HPDE6-E6E7 (cell line): ENCODE results near the gene VIT.
"Not testable (repeated sequence)": the region's sequence is repeated elsewhere in the genome, so short reads cannot be mapped to it uniquely, and the experiment has no call there.

Experiments
- DNase-seq: peaks from one replicate; pipeline ENCODE4 v3.0.0; 2011; ENCODE audit warnings: missing footprints; ENCODE audit errors: extremely low spot score

The VIT gene

DNA sequence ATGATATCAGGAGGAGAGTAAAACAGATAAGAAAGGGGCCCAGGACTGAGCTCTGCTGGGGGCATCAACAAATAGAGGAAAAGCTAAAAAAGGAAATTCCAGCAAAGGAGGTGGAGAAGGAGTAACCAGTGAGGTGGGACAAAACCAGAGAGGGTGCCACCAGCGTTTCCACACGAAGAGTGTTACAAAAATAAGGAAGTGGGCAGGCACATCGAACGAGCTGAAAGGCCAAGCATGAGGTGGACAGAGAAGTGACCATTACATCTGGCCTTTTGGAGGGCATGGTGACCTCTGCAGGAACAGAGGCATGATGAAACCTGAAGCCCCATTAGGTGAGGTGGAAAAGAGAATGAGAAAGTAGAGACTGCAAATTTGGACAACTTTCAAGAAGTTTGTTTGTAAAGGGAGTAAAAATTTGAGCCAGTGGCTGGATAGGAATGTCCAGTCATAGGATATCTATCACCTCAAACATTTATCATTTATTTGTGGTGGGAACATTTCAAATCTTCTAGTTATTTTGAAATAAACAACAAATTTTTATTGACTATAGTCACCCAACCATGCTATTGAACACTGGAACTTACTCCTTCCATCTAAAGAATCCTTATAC lies 18.4 kb upstream of the VIT start:
- DNase-seq, result no peak

- DNase-seq, result no peak
Measured at GRCh38 chr2:36678856-36679255, 17.7 kb upstream of the VIT start.

- DNase-seq, result no peak
Measured at GRCh38 chr2:36680012-36680411, 16.5 kb upstream of the VIT start.

- DNase-seq, result no peak
Measured at GRCh38 chr2:36682562-36682961, 13.9 kb upstream of the VIT start.

- DNase-seq, result no peak
Measured at GRCh38 chr2:36683002-36683401, 13.5 kb upstream of the VIT start.

DNA sequence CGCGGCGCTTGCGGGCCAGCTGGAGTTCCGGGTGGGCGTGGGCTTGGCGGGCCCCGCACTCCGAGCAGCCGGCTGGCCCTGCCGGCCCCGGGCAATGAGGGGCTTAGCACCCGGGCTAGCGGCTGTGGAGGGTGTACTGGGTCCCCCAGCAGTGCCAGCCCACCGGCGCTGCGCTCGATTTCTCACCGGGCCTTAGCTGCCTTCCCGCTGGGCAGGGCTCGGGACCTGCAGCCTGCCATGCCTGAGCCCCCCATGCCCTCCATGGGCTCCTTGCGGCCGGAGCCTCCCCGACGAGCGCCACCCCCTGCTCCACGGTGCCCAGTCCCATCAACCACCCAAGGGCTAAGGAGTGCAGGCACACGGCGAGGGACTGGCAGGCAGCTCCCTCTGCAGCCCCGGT lies 8.2 kb upstream of the VIT start:
- not testable (repeated sequence) for DNase-seq

DNA sequence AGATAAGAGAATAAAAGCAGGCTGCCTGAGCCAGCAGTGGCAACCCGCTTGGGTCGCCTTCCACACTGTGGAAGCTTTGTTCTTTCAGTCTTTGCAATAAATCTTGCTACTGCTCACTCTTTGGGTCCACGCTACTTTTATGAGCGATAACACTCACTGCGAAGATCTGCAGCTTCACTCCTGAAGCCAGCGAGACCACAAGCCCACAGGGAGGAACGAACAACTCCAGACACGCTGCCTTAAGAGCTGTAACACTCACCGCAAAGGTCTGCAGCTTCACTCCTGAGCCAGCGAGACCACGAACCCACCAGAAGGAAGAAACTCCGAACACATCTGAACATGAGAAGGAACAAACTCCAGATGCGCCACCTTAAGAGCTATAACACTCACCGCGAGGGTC lies 7.5 kb upstream of the VIT start:
- DNase-seq, result not testable (repeated sequence)

DNA sequence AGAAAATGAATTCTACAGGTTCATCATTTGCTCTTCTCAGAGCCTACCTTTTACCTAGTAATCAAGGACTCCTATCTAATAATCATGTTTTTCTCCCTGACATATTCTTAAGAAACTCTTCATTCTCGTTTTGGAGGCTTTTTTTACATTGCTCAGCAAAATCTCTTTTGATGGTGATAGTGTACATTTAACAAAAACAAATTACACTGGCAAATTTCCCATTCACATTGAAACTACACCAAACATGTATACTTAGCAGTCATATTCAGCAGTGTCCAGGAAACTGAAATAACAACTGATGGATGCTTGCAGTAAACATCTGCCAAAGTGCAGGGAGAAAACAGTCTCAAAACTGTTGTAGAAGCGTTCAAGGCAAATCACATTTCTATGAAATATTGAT lies 4.4 kb upstream of the VIT start:
- no peak for DNase-seq

DNA sequence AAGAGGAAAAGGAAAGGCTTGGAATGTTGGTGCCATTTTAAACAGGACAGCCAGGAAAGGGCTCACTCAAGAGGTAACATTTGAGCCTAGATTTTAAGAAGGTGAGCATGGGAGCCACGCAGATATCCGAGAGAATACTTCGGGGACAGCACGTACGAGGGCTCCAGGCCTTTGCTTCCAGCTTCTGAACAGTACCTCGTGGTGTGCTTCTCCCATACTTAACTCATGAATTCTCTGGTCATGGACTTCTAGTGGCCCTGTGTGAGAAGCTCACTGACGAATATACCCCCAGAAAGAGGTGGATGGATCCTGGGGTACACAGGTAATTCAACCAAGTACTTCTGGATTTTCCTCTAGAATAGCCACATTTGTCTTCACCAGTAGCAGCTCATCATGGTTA lies 2.7 kb upstream of the VIT start:
- no peak for DNase-seq

DNA sequence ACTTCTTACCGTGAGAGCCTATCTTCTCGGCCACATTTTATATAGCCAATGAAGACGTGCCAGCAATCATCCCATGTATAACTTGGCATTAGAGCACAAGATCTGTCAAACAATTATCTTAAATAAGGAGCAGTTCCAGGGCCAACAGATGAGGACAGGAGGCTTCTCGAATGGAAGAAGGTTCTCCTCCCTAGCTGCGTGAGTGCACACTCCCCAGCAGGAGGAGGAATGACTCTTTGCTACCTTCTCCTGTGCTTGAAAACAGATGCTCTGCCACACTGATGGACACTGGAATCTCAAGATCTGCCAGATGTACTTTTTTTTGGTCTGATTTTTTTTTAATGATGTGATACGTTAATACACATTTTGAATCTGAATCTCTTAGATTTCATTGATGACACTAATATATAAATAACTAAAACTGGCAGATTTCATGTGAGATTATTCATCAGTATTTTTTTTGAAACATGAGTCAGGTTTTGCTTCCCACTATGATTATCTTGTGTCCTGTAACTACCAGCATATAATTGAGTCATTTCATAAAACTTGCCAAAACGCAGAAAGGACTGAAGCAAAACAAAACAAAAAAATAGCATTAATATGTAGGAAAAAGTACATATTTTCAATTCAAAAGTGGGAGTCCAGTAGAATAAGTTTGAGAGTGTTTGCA lies 626 bp upstream of the VIT start:
- DNase-seq, result no peak

DNA sequence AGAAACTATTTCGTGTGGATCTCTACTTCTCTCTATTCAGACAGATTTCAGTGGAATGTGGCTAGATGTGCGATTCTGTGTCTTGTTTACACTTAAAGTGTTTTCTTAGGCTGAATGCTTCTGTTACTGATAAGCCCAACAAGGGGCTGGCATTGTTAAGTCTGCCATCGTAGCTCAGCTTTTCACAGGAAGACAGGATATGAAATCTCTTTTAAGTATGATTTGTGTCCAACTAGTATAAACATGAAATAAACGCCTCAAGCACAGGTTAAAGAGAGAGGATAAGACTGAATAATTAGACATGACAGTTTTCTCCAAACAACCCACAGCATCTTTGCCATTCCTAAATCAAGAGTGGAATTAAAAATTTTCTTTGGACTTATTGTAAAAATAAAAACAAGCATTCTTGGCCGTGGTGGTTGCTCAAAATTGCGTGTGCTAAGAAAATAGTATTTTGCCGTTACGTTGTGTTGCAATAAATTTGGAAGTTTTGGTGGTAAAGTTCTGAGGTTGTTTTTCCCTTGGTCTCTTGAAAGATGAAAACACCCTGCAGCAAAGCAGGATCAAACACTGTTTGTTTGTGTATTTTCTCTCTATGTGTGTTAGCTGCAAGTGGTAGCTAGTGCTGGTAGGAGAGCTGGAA lies 1.0 kb downstream of the VIT start:
- DNase-seq, result no peak

DNA sequence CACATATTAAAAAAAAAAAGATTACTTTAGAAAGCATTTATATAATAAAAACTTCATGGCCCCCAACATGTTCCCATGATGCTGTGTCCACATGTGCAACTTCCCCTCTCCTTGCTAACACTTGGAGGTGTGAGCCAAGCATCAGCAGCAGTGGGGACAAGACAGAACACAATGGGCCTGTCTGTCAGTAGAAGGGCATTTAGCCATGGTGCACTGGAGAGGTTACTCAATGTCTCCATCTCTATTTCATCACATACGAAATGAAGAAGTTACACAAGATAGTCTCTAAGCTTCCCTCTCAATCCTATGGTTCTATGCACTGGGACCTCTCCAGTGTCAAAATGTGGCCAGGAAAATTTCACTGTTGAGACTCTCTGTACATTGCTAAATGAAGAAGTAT lies 2.5 kb downstream of the VIT start:
- no peak for DNase-seq

GRCh38 chr2:36700311-36700710 lies 3.8 kb downstream of the VIT start:
- no peak for DNase-seq

DNA sequence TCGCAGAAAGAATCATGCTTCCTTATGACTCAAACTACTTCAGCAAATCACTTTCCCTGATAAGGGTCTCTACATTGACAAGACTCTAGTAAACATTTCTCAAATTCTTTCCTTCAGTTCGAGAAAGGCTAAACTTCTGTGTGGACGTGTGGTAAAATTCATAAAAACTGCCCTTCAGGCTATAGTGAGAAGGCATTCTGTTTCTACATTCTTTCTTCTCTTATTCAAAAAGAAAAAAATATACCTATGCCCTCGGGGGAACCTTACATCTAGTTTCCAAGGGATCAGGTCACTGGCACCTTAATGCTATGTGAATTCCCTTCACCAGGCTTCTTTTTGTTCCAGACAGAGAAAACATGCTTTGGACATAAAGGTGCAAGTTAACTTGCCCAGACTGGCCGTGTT lies 4.9 kb downstream of the VIT start:
- peak; percentile 49 for DNase-seq

DNA sequence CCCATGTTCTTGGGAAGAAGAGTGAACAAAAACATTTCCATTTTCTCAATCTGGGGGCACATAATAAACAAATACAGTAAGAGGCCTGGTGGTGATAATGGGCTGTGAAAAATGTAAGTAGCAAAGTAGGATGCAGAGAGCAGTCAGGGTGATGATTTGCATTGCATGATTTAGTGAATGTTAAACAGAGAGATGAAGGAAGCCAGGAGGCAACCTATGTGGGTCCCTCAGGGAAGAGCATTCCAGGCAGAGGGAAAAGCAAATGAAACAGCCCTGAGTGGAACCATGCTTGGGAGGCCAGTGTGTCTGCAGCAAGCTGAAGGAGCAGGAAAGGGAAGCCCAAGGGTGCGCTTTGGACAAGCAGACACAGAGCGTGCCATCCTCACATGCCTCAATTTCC lies 5.4 kb downstream of the VIT start:
- DNase-seq, result no peak

DNA sequence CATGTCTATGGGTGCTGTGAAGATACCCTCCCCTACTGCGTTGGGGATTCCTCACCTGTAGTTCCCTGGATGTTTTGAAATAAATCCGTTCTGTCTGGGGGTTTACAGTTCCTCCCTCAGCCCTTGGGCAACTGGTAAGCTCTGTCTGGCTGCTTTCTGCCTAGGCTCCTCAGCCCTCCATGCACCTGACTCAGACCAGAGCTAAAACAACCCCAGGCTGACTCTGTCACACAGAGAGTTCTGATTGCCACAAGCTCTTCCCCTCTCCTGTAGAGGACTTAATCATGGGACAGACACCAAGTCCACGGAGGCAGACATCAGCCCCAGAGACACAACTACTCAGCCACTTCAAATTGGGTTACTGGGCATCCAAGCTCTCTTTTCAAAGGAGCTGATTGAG lies 6.3 kb downstream of the VIT start:
- no peak for DNase-seq

DNA sequence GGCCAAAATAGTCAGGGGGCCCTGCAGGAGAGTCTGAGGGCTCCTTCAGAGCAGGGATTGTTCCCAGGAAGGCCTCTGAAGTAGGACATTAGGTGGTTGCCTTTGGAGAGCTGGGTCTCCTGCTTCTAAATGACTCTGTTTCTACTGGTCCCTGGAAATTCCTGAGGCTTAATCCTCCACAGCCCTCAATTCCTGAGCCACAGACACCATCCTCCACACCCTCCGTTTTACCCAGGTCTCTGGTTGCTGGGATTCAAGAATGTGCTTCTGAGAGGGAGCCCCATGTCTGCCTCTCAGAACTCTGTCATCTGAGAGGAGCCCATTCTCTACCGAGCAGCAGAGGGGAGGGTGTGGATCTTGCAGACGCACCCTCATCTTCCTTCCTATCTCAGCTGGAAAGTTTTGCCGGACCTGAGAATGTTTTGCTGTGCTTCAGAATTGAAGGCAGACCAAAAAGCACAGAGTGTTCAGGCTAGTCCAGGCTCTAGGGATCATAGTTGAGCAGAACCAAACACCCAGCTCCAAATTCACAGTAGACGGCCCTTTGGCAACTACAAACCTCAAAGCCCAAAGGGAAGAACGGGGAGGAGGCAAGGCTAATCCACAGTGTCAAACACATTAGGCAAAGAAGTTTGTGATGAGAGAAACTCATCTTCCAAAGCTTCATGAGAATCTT lies 8.1 kb downstream of the VIT start:
- no peak for DNase-seq

GRCh38 chr2:36705326-36706020 lies 9.0 kb downstream of the VIT start:
- no peak for DNase-seq

GRCh38 chr2:36706021-36706876 lies 9.7 kb downstream of the VIT start:
- no peak for DNase-seq

GRCh38 chr2:36707050-36707449 lies 10.5 kb downstream of the VIT start:
- DNase-seq, result peak; percentile 72

DNA sequence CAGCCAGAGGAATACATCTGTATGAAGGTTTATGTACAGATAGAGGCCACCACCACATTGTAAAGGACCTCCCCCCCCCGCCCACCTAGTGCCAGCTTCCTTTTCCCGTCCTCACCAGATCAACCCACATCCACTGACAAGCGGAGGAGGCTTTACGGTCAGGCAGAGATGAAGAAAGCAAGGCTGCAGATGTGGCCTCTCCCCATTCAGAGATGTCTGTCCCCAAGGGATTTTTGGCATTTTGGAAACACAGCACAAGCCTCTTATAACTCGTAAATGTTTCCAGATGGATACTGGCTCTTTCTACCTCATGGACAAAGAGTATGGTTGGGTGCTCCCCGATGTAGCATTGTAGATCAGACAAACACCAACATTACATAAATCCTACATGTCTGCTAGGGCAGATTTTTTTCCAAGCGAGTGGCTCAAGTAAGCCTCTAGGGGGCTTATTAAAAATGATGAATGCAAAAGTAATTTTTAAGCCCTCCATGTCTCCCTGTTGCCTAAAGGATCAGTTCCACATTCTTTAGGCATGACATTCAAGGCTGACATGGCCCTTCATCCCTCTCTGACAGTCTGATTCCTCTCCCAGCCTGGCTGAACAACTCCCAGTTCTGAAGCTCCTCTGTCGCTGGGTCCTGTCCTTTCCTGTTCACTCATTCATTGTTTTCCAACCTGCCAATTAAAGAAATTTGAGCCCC lies 11.7 kb downstream of the VIT start:
- DNase-seq, result no peak
